Omental fat pad (tissue), 4 donors: ENCODE results near the gene CYGB. TPM values are rescaled to one million over a fixed set of nuclear protein-coding genes. Genes with fewer than 3 reads are reported as not detected.

Source experiments
- ATAC-seq: fragments of 150-250 bp; one replicate; pipeline ENCODE4 v1.9.1; 2016; ENCODE audit warnings: mild to moderate bottlenecking, moderate library complexity; ENCODE audit not compliant: low FRiP score
- DNase-seq: peaks from one replicate; pipeline ENCODE4 v3.0.0-alpha.2; 2019; ENCODE audit warnings: low spot score
- total RNA-seq, 4 donors: library from RNA; depleted of rRNA; stranded (reverse); fragments of >200 nt; gene quantifications; one replicate each; pipeline ENCODE4 v1.1.0, GENCODE V29; 2016
- TF ChIP-seq, protein P1 (sequence below), 3 donors: fragments of 450-650 bp; IDR thresholded peaks; one replicate each; pipeline ENCODE4 v1.5.1; 2016 to 2017; ENCODE audit warnings: antibody characterized with exemption in 3 of 3, mild to moderate bottlenecking in 3 of 3, moderate library complexity in 2 of 3

The CYGB gene
- total RNA-seq, result 10 to 100 TPM; 18.9 to 46.2 (median 35.2) TPM

DNA sequence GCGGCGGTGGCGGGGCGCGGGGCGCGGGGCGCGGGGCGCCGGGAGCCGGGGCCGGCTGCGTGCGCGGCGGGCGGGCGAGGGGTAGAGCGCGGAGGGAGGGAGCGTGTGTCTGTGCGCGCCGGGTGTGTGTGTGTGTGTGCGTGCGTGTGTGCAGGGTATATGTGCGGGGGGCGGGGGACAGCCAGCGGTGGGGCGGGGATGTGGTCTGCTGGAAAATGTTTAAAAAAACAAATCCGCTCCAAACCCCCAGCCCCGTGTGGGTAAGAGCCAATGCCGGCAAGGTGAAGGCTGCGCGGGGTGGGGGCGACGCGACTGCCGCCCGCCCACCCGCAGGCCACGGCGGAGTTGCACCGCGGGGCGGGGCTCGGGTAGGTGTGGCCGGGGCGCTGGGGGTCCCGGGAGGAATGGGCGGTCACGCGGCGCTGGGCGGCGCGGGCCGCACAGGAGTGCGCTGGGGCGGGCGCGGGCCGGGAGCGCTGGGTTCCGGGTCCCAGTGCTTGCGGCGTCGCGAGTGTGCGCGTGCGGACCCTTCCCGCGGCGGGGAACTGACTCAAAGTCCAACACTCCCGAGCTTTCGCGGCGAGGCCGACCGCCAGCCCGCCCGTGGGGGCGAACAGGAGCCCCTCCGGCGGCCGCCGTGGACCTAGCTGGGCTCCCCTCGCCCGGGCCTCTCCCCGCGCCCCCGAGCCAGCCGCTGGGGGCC lies at the start of gene CYGB:
TSS of gene CYGB (minus strand) at position 132 of the 703 bp plus-strand sequence. CDS start 167 bp downstream, outside the sequence.
- no peak for ATAC-seq
- TF ChIP-seq, protein P1, sequence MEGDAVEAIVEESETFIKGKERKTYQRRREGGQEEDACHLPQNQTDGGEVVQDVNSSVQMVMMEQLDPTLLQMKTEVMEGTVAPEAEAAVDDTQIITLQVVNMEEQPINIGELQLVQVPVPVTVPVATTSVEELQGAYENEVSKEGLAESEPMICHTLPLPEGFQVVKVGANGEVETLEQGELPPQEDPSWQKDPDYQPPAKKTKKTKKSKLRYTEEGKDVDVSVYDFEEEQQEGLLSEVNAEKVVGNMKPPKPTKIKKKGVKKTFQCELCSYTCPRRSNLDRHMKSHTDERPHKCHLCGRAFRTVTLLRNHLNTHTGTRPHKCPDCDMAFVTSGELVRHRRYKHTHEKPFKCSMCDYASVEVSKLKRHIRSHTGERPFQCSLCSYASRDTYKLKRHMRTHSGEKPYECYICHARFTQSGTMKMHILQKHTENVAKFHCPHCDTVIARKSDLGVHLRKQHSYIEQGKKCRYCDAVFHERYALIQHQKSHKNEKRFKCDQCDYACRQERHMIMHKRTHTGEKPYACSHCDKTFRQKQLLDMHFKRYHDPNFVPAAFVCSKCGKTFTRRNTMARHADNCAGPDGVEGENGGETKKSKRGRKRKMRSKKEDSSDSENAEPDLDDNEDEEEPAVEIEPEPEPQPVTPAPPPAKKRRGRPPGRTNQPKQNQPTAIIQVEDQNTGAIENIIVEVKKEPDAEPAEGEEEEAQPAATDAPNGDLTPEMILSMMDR (IDR thresholded peaks at IDR 0.05), result no peak
- no peak for DNase-seq

DNA sequence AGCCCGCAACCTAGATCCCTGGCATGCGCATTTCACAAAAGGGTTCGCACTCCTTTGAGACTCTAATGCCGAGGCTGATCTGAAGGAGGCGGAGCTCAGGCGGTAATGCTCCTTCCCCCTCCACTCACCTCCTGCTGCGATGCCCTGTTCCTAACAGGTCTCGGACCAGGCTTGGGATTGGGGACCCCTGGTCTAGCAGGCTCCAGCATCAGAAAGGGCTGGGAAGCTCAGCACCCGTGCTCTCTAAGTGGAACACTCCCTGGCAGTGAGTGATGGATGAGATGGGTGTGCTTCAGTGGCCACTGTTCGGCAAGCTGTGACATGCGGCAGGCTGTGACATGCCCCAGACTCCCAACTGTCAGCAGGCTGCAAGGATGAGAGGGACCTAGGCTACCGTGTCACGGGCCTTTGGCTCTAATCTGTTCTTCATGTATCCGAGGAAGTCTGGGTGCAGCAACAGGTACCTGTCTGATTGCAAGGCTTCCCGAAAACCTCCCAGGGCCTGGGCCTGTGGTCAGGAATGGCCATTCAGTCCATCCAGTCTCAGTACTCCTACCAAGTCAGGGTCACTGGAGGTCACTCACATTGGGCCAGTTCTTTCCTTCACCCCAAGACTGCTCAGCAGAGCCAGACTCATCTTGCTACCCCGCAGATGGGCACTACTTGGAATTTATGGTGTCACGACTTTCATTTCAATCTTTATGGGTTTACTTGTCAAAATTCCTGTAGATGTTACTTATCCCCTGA lies 49.4 kb upstream of the CYGB start:
- TF ChIP-seq, protein P1 (IDR thresholded peaks at IDR 0.05), result no peak
- no peak for ATAC-seq
- no peak for DNase-seq

DNA sequence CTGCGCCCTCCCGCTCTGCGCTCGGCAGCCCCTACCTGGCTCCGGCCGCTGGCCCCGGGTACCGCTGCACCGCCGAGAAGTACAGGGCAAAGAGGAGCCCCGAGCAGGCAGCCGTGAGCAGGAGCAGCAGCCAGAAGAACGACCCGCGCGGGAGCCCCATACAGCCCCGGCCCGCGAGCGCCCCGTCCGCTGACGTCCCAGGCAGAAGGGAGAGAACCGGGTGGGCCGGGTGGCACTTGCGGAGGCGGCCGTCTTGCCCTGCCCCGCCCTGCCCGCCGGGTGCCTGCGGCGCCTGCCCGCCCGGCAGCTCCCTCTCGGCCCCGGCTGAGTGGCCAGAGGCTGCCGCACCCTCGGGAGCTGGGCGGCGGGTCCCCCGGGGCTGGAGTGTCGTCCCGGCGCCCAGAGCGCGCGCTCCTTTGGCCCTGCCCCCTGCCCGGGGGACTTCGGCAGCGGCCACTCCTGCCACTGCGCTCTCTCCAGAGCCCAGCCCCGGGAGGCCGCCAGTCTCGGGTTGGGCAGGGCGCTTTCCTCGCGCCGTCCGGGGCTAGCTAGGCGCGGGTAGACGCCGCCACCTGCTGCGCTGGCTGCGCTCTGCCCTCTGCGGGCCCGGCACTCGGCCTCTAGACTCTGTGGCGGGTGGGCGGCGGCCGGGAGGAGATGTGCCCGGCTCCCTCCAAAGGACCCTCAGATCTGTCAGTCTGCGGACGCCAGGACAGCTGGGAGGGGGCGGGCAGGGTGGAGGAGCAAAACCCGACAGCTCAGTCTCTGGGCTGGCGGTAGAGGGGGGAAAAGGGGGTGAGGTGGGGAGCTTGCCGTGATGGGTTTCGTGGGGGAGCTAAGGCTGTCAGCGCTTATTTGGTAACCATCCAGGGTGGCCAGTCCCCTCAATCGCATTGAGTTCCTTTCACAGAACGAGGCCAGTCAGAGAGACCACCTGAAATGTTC lies 48.4 kb upstream of the CYGB start, which contains the start of gene ST6GALNAC2:
TSS of gene ST6GALNAC2 (minus strand) at position 212 of the 945 bp plus-strand sequence. CDS start at position 160, 52 bp downstream.
- peak; percentile 79 for ATAC-seq
- DNase-seq, result no peak
- TF ChIP-seq, protein P1 (IDR thresholded peaks at IDR 0.05), result no peak

DNA sequence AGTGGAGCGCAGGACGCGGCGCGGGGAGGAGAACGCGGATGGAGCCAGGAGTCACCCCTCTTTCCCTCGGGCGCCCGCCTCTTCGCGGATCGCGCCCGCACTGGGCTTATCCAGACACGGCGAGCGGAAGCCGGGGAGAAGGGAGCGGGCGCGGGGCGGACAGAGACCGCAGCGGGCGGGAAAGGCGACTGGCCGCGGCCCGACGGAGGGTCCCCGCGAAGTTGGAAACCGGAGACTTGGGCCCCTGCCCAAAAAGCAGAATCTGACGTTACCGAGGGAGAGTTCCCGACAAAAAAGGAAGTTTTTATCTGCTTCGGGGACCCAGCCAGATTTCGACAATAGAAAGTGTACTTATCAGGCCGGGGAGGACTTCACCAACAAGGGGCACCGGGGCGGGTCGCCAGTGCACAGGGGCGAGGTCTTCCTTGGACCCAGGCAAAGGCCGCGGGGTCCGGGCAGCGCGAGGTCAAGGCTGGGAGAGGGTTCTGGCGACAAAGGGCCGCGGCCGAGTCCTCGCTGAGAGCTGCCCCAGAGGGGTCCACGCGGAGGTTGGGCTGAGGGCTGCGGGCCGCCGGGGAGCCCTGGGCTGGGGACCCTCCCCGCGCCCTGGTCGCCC lies 47.6 kb upstream of the CYGB start:
- DNase-seq (no peak), ATAC-seq (peak; percentile 42)
- TF ChIP-seq, protein P1 (IDR thresholded peaks at IDR 0.05), result no peak

DNA sequence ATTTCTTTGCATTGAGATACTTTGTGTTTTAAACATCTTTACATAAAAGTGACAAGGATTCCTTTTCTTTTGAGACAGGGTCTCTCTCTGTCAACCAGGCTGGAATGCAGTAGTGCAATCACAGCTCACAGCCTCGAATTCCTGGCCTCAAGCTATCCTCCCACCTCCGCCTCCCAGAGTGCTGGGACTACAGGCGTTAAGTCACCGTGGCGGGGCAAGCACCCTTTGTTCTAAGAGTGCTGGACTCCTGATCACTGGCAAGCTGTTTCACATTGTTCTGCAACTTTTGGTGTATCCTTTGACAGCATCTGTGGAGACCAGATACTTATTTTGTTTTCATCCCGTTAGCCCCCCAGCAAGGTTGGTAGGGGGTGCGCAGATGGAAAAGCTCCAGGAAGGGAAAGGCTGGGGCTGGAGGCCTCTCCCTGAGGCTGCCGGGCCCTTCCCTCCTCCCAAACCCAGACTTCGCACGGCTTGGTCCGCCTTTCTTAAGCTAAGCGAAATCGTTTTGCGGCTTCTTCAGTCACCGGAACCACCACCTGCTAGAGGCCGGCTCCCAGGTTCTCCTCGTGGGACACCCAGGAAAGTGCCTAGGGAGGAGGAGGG lies 47.0 kb upstream of the CYGB start:
- TF ChIP-seq, protein P1 (IDR thresholded peaks at IDR 0.05), result no peak
- DNase-seq (no peak), ATAC-seq (no peak)

DNA sequence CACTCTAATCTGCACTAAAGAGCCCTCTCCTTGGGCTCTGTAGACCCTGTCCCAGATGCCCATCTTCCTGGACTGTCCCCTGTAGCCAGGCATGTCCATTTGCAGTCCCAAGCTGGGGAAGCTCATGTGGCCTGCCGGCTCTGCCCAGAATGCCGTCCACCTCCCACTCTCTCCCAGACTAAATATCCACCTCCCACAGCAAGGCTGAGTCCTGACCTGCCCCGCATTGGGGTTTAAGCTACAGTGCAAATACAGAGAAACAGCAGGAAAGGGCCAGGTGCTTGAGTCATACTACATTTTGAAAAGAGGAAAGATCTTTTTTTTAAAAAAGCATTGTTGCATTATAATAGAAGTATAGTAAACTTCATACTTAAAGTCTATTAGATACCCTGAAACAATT lies 45.2 kb upstream of the CYGB start:
- DNase-seq, result no peak
- TF ChIP-seq, protein P1 (IDR thresholded peaks at IDR 0.05), result no peak
- no peak for ATAC-seq
